Stimulated activated CD8-positive, alpha-beta memory T cell treated with anti-CD3 and anti-CD28 coated beads, Interleukin-4, amount 100 ng/mL, for 1 hour (primary cell): ENCODE results near the gene TRMO.

Experiments used
- DNase-seq, 2 donors: peaks; one replicate each; pipeline ENCODE4 v3.0.0-alpha.2; 2020; ENCODE audit warnings: low read depth in 2 of 2, low spot score in 1 of 2

The TRMO gene

DNA sequence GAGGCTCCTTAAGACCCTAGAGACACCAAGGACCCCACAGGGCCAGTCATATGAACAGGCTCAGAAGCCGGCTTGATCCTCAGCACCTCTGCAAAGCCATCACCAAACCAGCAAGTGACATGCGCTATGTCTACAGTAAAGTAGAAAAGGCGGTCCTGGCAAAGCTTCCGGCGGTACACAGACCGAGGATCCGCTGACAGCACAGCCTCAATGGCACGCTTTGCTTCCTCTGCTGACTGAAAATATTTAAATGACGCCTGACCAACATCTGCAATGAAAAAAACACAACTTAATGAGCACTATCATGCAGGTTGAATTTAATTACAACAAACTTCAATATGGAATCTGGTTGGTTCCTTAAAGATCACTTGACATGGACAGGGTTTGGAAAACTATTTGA is 17.6 kb downstream of the TRMO start:
- DNase-seq, result no peak

DNA sequence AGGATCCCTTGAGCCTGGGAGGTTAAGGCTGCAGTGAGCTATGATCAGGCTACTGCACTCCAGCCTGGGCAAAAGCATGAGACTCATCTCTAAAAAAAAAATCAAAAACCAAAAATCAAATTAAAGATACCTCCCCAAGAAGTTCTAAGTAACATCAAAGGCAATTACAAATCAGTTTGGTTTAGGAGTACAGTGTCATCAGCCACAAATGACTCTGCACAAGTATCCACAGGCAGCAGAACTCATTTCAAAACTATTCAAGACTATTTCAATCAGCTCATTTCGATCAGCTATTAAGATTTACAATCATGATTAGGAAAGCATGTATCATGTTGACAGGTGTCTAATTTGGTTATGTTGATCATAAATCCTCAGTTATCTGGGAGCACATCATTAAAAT is 19.1 kb downstream of the TRMO start:
- DNase-seq, result no peak

DNA sequence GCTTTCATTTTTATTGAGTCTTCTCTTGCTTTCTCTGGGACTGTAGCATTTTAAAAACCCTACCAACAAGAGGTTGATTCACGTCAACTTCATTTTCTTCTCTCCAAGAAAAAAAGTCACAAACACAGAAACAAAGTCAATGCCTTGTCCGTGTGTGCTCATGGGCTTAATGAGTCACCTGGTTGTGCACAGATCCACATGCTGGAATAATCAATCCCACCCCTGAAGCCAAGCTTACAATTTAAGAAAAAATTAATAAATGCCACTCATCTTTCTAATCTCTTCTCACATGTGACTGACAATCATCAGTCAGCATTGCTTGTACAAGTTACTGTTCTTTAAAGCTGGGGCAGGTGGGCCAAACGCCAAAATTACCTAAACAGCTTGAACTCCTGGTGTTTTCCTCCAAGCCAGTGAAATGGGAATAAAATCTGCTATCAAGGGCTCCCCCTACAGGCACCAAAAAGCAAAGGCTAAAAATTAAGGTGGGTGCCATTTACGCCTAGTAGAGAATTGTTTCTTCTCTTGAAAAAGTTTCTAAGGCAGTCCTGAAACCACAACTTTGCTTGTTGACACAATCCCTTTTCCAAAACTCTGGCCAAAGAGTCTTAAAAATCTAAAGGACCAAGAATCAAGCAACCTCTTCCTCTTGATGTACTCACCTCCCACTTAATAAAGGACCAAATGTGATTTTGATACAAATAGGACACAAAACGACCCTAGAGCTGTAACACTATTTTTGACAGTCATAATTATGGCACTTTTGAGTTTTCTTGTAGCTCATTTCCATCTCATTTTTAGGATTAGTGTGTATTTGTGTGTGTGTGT is 21.3 kb downstream of the TRMO start:
- no peak for DNase-seq

DNA sequence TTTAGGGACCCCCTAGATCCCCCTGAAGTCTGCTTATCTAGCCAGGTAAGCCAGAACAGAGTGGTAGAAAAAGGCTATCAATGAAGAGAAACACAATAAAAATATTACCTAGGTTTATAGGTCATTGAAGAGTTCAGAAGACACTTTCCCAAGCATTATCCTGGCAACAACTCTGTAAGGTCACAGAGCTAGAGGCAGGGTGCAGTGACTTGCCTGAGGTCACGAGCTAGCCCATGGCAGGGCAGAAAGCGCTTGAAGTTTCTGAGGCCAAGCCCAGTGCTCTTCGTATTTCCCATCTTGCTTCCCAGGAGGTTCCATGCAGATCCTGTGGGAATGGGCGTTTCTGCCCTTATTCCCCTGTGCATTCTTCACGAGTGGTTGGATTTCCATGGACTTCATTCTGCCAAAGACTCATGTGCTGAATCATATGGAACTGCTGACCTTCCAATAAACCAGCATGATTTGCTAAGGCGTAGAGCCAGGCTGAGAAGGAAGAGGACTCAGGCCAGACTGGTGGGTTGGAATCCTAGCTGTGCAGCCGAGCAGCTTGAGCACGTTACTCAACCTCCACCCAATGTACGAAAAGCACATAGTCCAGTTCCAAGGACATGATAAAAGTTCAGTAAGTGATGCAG is 22.1 kb downstream of the TRMO start:
- no peak for DNase-seq

DNA sequence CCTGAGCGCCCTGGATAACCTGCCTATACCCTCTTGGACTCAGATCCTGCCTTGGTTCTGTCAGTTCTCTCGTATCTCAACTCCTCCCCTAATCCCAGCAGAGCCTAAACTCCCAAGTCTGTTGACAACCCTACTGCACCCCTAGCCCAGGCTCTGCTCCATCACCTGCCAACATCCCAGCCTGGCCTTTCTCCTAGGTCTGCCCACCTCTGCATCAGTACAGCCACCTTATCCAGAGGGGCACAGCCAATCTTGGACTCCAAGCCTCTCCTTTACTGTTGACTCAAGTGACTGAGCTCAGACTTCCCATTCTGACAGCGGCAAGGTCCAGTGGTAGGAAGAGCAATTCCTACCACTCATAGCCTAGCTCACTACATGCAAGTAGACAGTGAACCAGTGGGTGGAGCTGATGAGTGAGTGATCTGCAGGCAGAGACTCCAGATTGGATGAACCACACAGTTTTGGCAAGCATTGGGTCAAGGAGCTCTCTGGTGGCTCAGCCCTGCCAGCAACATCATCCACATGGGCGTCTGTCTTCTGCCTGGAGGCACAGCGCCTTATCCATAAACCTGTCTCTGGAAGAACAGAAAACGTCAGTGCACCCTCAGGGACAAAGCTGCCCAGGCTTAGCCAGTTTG is 26.5 kb downstream of the TRMO start:
- DNase-seq, result no peak

DNA sequence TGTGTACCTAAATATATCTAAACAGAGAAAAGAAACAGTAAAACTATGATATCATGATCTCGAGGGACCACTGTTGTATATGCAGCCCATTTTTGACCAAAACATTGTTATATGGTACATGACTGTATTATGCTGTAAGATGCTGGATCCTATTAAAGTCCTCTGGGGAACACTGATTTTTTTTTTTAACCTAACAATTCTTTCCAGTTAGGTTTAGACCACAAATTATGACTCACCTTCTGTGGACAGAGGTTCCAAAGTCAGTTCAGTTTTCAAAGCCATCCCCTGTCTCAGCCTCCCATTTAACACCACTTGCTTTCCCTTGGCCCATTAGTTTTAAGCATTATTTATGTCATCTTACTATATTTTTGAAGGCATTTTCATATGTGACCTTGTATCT is 27.1 kb downstream of the TRMO start:
- DNase-seq, result no peak

DNA sequence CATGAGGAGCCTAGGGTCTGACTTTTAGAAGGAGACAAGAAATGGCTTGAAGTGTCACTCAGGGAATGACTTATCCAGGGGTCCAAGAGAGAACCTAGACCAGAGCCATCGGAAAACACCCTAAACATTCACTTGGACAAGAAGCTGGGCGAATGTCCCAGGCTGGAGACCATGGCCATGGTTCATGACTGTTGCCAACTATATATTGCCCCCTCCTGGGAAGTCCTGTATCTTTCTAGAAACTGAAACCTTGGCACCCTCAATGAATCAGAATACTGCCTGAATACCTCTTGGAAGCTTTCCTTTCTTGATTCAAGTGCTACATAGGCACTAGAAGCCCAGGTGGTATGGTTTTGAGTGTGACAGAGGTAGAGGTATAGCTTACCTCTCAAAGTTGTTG is 29.9 kb downstream of the TRMO start:
- DNase-seq, result no peak

DNA sequence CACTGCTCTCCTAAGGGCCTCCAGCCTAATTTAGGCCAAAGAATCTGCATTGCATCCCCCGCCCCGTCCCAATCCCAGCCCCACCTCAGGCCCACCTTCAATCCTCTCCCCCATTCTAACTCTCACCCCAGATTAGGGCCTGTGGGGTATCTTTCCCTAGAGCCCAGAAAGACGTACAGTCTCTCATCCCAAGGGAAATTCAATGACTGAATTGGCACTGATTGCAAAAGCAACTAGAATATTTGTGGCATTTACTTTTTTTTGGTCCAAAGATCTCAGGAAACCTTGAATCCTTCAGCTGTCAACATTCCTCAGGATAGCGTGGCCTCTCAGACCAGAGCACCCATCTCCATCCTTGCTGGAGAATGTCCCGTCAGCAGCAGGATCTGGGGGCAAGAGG is 30.6 kb downstream of the TRMO start:
- DNase-seq, result no peak

DNA sequence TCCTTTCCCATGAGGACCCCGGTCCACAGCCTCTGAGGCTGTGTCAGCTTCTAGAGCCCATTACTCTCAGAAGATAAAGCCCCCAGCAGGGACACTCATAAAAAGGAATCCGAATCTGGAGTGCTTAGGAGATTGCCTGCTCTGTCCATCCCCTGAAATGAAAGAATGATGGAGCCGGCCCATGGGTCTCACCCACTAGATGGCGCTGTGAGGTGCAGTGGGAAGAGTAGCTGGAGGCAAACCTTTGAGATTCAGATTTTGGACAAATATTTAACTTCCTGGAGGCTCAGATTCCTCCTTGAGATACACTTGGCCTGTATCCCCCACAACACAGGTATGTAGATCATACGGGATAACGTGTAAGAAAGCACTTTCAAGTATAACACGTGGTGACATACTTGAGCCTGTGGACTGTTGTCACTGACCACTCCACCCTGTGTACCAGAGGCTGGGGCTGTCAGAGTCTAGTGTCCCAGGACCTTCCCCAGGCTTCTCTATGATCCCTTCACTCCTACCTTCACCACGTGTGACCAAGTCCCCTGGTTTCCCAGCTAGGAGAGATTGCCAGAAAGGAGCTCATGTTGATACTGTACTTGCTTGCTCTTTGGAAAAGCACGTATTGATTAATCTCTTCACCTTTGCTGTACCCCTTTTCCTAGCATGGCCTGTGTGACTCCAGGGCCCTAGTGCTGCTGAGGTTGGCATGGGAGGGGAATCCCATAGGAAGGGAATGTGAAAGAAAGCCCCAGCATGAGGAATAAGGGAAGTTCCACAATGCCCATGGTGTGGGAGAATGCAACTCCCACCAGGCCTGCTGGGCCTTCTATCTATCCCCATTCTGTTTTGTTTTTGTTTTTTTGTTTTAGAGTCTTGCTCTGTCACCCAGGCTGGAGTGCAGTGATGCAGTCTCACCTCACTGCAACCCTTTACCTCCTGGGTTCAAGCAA is 32.1 kb downstream of the TRMO start:
- peak; percentile 20 to 40 for DNase-seq

DNA sequence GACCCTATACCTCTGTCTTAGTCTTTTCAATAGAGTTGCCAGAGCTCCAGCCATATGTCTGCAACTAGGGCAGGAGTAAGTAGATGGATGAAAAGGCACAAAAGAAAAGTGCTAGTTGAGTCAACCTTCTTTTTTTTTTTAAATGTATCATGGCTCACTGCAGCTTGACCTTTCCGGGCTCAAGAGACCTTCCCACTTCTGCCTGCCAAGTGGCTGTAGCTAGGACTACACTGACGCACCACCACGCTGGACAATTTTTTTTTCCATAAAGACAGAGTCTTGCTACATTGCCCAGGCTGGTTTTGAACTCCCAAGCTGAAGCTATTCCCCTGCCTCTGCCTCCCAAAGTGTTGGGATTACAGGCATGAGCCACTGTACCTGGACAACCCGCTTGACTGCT is 42.0 kb downstream of the TRMO start:
- no peak for DNase-seq

DNA sequence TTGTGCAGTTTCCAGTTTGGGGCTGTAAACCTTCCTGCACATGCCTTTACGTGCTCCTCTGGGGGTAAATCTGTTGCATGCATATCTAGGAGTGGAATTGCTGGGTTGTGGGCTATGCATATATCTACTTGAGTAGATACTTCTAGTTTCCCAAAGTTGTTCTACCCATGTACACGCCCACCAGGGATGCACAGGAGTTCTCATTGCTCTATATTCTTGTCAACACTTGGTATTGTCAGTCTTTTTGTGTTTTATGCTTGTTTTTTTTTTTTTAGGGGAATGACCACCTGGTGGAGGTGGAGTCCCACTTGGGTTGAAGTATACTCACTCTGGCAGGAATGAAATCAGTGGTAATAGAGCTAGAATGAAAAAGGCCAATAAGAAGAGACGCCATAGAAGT is 46.2 kb downstream of the TRMO start:
- DNase-seq, result no peak

DNA sequence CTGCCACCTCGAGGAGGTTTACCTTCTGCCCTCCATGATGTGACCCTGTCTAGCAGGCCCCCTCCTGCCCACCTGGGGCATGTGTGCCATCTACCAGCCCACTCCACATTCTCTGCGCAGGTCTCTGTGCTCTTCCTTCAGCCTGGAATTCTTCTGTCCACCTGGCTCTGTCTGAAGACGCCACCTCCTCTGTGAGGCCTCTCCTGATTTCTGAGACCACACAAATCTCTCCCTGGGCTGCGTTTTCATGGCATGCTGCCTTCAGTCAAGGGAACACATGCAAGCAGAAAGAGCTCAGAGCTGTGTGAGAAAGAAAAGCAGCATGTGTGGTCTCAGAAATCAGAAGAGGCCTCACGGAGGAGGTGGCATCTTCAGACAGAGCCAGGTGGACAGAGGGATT is 47.2 kb downstream of the TRMO start:
- DNase-seq, result no peak

DNA sequence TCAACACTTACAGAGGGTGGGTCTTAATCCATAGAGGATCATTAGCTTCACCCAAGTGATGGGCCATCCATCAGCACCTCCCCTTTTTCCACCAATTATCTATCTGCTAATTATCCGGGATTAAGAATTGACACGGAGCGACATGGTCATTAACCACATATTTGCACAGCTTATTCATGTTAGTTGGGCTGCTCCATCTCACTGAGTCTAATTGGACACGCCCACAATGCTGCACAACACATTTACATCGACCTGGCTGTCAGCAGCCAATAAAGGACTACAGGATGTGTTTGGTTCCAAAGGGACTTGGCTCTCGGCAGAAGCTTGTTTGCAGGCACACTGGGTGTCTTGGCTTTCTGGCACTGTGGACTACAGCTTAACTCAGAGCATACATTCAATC is 47.7 kb downstream of the TRMO start:
- no peak for DNase-seq

DNA sequence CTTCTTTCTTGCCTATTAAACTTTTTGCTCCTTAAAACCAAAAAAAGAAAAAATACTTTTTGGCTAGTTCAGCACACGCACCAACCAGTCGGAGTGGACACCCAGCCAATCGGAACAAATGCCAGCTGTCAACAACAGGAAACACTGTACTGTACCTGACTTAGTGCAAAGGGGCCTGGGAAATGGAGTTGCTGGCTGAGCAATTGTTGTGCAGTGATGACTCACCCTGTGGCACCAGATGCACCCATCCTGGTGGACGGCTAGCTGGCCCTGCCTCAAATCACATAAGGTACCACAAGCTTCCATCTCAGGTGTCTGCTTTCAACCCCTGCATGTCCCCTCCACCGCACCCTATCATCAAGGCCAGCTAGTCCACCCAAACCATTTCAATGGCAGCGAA is 48.4 kb downstream of the TRMO start:
- DNase-seq, result no peak

DNA sequence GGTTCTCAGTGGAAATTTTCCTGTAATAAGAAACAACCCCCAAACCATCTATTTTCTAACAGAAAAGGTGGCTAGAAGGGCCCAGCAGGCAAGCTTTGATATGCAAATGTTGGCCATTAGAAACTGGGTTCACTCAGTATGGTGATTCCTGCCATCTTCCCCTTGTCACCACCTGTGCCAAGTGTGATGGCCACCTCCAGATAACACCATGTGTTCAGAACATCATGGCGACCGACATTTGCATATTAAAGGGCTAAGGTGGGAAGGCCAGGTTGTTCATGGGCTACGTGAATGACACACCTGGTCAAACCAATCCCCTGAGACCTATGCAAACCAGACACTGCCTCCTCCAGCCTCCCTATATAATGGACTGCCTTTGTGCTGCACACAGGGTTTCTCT is 48.9 kb downstream of the TRMO start:
- no peak for DNase-seq

DNA sequence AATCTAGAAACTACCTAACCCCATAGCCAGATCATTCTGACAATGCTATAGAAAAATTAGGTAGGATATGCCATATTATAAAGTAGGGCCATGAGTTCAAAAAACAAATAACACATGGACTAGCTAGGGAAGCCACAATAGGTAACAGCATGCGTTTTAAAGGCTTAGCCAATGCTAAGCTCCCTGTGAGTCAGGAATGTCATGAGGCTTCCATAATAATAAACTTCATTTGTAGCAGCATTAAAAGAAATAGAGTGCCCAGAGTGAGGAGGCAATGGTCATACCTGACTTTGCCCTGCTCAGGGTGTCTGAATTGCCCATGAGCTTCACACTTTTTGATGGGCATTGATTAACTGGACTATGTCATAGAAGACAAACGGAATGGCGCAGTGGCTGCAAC is 53.4 kb downstream of the TRMO start:
- no peak for DNase-seq

DNA sequence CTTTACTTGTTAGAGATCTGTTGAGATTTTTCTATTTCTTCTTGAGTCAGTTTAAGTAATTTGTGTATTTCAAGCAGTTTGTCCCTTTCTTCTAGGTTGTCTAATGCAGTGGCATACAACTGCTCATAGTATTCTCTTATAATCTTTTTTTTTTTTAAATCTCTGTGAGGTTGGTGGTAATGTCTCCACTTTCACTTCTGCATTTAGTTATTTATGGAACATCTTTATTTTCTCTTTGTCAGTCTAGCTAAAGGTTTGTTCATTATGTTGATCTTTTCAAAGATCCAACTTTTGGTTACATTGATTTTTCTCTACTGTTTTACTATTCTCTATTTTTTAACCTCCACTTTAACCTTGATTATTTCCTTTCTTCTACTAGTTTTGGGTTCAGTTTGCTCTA is 55.5 kb downstream of the TRMO start:
- DNase-seq, result no peak

DNA sequence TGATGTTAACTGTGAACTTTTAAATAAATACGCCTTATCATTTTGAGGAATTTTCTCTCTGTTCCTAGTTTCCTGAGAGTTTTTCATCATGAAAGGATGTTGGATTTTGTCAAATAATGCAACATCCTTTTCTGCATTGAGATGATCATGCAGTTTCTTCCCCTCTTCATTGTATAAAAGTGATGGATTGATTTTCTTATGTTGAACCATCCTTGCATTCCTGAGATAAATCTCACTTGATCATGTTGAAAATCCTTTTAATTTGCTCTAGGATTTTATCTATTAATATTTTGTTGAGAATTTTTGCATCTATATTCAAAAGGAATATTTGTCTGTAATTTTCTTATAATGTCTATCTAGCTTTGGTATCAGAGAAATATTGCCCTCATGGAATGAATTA is 56.0 kb downstream of the TRMO start:
- DNase-seq, result no peak

DNA sequence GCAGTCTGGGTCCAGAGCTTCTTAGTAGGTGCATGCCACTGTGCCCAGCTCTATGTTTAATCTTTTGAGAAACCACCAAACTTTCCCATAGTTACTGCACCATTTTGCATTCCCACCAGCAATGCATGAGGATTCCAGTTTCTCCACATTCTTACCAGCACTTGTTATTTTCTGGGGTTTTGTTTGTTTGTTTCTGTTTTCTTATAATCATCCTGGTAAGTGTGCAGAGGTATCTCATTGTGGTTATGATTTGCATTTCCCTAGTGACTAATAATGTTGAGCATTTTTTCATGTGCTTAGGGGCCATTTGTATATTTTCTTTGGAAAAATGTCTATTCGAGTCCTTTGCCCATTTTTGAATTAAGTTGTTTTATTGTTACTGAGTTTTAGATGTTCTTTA is 57.9 kb downstream of the TRMO start:
- no peak for DNase-seq

DNA sequence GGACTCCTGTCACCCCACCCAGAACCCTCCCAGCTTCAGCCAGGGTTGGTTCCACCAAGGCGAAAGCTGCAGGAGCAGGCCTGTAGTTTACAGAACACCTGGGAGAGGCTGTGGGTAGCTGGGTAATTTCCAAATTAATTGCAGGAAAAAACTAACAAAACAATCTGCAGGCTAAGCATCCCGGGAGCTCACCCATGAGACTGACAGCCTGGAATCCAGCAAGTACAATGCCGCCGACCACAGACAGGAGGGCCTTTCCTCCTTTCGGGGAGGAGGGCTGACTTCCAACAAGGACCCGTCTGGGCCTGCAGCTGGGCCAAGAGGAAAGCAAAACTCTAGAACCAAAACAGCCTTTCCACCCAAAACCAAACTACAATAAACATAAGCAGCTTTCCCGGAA is 59.0 kb downstream of the TRMO start:
- no peak for DNase-seq

DNA sequence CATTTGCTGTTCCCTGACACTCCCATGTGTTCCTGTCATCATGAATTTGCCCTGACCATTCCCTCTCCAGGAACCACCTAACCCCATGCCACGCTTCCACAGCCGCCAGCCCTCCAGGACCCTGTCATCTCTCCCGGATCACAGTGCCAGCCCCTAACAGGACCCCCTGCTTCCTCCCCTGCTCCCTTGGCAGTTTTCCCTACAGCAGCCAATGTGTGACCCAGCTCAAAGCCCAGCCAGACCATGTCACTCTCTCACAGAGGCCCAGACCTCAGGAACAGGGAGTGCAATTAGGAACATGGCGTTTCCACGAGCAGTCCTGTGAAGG is 61.2 kb downstream of the TRMO start:
- DNase-seq, result no peak
